ENCODE data around the gene KLF11.

DNA sequence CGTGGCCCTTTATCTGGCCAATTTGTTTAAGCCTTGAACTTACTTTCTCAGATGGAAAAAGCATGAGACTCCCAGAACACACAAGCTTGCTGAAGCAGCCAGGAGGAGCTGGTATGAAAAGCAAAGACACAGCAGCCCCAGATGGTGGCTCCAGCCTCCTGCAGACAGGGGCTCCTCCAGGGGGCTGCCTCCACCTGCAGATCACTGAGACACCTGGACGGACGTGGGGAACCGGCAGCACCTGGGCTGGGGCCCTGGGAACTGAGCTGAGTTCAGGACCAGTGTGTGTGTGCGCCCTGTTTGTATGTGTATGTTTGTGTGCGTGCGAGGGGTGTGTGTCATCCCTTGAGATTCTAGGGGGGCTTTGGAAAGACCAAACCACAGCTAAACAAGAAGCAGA is 28.2 kb downstream of the KLF11 start:
- TF ChIP-seq POLR2A (IDR thresholded peaks at IDR 0.05; ENCODE audit: low read depth, low read length) (no peak), SPI1 (IDR thresholded peaks at IDR 0.05; ENCODE audit: low read depth, low read length) (no peak)

Data from GM12891 (cell line).